ENCODE data around the gene RBM17. TPM values are rescaled to one million over a fixed set of nuclear protein-coding genes. Genes with fewer than 3 reads are reported as not detected.
A peak's percentile ranks its signal among the peaks of the same experiment; 100 is the strongest.

RBM17 gene
- total RNA-seq, 6 donors from 2014 or later: 67.6 to 192 (median 84.8) TPM

DNA sequence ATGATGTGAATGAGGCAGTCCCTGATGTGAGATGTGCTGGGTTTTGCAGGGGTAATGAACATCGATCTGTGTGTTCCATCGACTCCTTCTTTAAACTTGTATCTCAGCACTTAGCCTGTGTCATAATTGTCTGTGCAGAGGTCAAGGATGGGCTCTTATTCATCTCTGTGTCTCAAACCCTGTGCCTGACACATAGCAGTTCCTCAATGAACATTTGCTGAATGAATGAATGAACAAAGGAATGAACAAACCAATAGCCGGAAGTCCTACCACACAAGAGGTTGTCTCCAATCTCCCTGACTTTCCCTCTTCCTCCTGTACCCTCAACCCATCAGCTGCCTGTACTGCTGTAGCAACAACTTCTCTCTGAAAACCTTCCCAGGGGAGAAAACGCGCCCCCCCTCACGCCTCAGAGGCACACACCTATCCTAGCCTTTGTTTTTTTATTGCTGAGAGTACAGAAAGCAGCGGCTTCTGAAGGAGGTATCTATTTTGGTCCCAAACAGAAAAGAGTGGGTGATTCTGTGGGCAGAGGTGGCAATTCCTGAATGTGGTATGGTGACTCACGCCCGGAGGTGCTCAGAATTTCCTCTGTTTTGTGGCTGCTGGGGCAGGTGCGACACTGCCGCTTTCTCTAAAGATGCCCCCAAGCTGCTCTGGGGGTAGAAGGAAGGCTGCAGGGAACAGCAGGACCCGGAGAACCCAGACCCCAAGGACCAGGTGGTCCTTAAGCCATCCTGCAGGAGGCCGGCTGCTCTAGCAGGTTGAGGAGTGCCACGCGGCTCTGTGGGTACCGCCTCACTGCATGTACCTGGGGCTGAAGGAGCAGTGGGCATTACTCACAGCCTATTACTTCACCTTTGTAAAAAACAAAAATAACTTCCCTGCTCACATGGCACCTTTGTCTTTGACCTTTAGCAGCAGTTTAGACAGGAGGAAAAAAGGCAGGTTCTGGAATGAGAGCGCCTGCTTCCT is 36.3 kb upstream of the RBM17 start:
- H3K36me3 ChIP-seq: no peaks in the 10 kb centered on the region
- DNase-seq: peak in 1 of 2 donors; percentile 23
- ATAC-seq (ENCODE audit: low FRiP score in 2 of 2): no peak

GRCh38 chr10:6053303-6053702 is 35.5 kb upstream of the RBM17 start:
- Histone ChIP-seq H3K36me3 (no peaks in the 10 kb centered on the region), H3K4me1 (peaks cover 33 to 50% (median 47%) of the 10 kb centered on the region in 4 donors), H3K27me3 (no peaks in the 10 kb centered on the region), H3K27ac (peak overlapping the region; percentile 44 to 86 (median 68)), H3K4me3 (no peak overlapping the region), H3K9me3 (no peaks in the 10 kb centered on the region)
- DNase-seq (no peak), ATAC-seq (ENCODE audit: low FRiP score in 2 of 2) (no peak)
- 67 to 71% methylated on average over 4 of the region's 4 CpGs for WGBS, 2 donors
- TF ChIP-seq POLR2A (IDR thresholded peaks at IDR 0.05) (no peak), EP300 (IDR thresholded peaks at IDR 0.05) (no peak), CTCF (IDR thresholded peaks at IDR 0.05) (no peak), POLR2AphosphoS5 (IDR thresholded peaks at IDR 0.05) (no peak)

More for the DNA sequence above, 36.3 kb upstream of the RBM17 start:
- Histone ChIP-seq H3K4me1 (peaks cover 33 to 50% (median 47%) of the 10 kb centered on the region in 4 donors), H3K4me3 (no peak overlapping the region), H3K27ac (peak overlapping the region; percentile 44 to 86 (median 68)), H3K9me3 (no peaks in the 10 kb centered on the region), H3K27me3 (no peaks in the 10 kb centered on the region)
- WGBS, 2 donors: 62 to 70% methylated on average over 17 of the region's 17 CpGs
- TF ChIP-seq POLR2AphosphoS5 (IDR thresholded peaks at IDR 0.05) (no peak), CTCF (IDR thresholded peaks at IDR 0.05) (no peak), EP300 (IDR thresholded peaks at IDR 0.05) (no peak)

- peak overlapping the region; percentile 51 to 86 (median 75) for H3K27ac ChIP-seq
Measured at GRCh38 chr10:6053816-6054631, 34.8 kb upstream of the RBM17 start.

DNA sequence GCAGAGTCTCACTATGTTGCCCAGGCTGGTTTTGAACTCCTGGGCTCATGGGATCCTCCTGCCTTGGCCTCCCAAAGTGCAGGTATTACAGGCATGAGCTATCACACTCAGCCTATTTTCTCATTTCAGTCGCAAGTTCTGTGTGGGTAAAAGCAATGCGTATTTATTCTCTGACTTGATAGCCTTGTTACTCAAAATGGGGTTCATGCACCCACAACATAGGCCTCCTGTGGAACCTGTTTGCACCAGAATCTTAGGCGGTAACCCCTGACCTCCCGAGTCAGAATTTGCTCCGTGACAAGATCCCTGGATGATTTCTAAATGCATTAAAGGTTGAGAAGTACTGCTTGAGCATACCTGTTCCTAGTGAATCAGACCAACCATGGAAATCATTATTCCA is 34.0 kb upstream of the RBM17 start:
- H3K36me3 ChIP-seq: no peaks in the 10 kb centered on the region
- H3K27ac ChIP-seq: peak overlapping the region; percentile 51 to 70 (median 62)
- no peak for ATAC-seq (ENCODE audit: low FRiP score in 2 of 2)
- 96% methylated on average over 5 of the region's 5 CpGs for WGBS, 2 donors
- H3K4me1 ChIP-seq: peaks cover 33 to 48% (median 44%) of the 10 kb centered on the region in 4 donors
- H3K4me3 ChIP-seq: no peak overlapping the region
- no peaks in the 10 kb centered on the region for H3K27me3 ChIP-seq
- no peak for TF ChIP-seq POLR2AphosphoS5 (IDR thresholded peaks at IDR 0.05)
- TF ChIP-seq POLR2A (IDR thresholded peaks at IDR 0.05): no peak
- no peak for TF ChIP-seq CTCF (IDR thresholded peaks at IDR 0.05)
- TF ChIP-seq EP300 (IDR thresholded peaks at IDR 0.05): no peak
- DNase-seq: no peak
- no peaks in the 10 kb centered on the region for H3K9me3 ChIP-seq

More at GRCh38 chr10:6053816-6054631, 34.8 kb upstream of the RBM17 start:
- peak; percentile 24 to 55 for DNase-seq
- no peaks in the 10 kb centered on the region for H3K27me3 ChIP-seq
- TF ChIP-seq CTCF (IDR thresholded peaks at IDR 0.05): no peak
- TF ChIP-seq EP300 (IDR thresholded peaks at IDR 0.05): peak in 3 of 4 donors; percentile 47 to 97 (median 92)
- no peak for TF ChIP-seq POLR2A (IDR thresholded peaks at IDR 0.05)
- TF ChIP-seq POLR2AphosphoS5 (IDR thresholded peaks at IDR 0.05): peak; percentile 88 to 96
- peak; percentile 50 to 81 for ATAC-seq (ENCODE audit: low FRiP score in 2 of 2)
- no peaks in the 10 kb centered on the region for H3K9me3 ChIP-seq
- 25 to 43% methylated on average over 18 of the region's 18 CpGs for WGBS, 2 donors
- H3K4me3 ChIP-seq: no peak overlapping the region
- H3K36me3 ChIP-seq: no peaks in the 10 kb centered on the region
- H3K4me1 ChIP-seq: peaks cover 33 to 50% (median 47%) of the 10 kb centered on the region in 4 donors
